Caco-2 (cell line): Measurements from ENCODE around the gene SLC38A10. TPM values are rescaled to one million over a fixed set of nuclear protein-coding genes. Genes with fewer than 3 reads are reported as not detected.

Experiments
- BruUV-seq: library from RNA; stranded (reverse); fragments of 400-500 nt; replicated peaks from 2 replicates; lab custom pipeline; 2021; lab: Mats Ljungman, UMichigan
- CTCF ChIA-PET: fragments of 300-600 bp; sonication (Branson Sonifier 250); formaldehyde crosslinking; loops from one replicate; lab custom pipeline; 2022; ENCODE audit warnings: antibody characterized with exemption; lab: Charles Lee
- POLR2A ChIA-PET: fragments of 300-600 bp; sonication (Branson Sonifier 250); formaldehyde crosslinking; loops from one replicate; lab custom pipeline; 2022; ENCODE audit warnings: antibody characterized with exemption; lab: Charles Lee
- DNase-seq, 2 experiments: peaks; one replicate each; pipeline versions ENCODE4 v3.0.0 to v3.0.0-alpha.2; 2020 to 2022
- H3K27me3 ChIP-seq: replicated peaks from 2 replicates; pipeline ENCODE4 v1.6.0; 2011; ENCODE audit warnings: low read length; ENCODE audit not compliant: control insufficient read depth, insufficient read depth
- H3K36me3 ChIP-seq: 2 replicates; pipeline ENCODE4 v1.5.1; 2011; ENCODE audit warnings: low read length; ENCODE audit not compliant: control insufficient read depth, insufficient read depth
- H3K4me1 ChIP-seq: fragments of 250-450 bp; sonication (Bioruptor Pico); 2 replicates; pipeline ENCODE4 v1.5.1; 2020; ENCODE audit warnings: mild to moderate bottlenecking
- H3K4me3 ChIP-seq: 2 replicates; pipeline ENCODE4 v1.5.1; 2011; ENCODE audit warnings: low read depth, mild to moderate bottlenecking, control low read depth, low read length
- H3K9me3 ChIP-seq: fragments of 250-450 bp; sonication (Bioruptor Pico); 2 replicates; pipeline ENCODE4 v1.5.1; 2020; ENCODE audit warnings: mild to moderate bottlenecking, moderate library complexity
- H3K27ac Mint-ChIP-seq: one replicate; pipeline ENCODE4 v1.8.0; 2022; ENCODE audit warnings: mixed read lengths; ENCODE audit not compliant: unreplicated experiment
- H3K27me3 Mint-ChIP-seq: one replicate; pipeline ENCODE4 v1.8.0; 2022; ENCODE audit warnings: mixed read lengths; ENCODE audit not compliant: insufficient read depth, unreplicated experiment
- H3K36me3 Mint-ChIP-seq: one replicate; pipeline ENCODE4 v1.8.0; 2022; ENCODE audit warnings: mild to moderate bottlenecking, mixed read lengths; ENCODE audit not compliant: insufficient read depth, unreplicated experiment
- H3K4me1 Mint-ChIP-seq: one replicate; pipeline ENCODE4 v1.8.0; 2022; ENCODE audit warnings: low read depth, mixed read lengths; ENCODE audit not compliant: unreplicated experiment
- H3K4me3 Mint-ChIP-seq: one replicate; pipeline ENCODE4 v1.8.0; 2022; ENCODE audit warnings: mild to moderate bottlenecking, moderate library complexity, mixed read lengths; ENCODE audit not compliant: unreplicated experiment
- H3K9me3 Mint-ChIP-seq: one replicate; pipeline ENCODE4 v1.8.0; 2022; ENCODE audit warnings: mixed read lengths; ENCODE audit not compliant: unreplicated experiment
- intact Hi-C: fragments of 100-400 bp; cut with micrococcal nuclease; formaldehyde crosslinking; loops from one replicate; pipeline ENCODE4 v1.10.0; 2022; ENCODE audit not compliant: unreplicated experiment
- total RNA-seq: library from RNA; stranded (reverse); gene quantifications from 2 replicates; pipeline ENCODE4 v1.2.3, GENCODE V29; 2022
- TF ChIP-seq, protein P1 (sequence below), 2 experiments: fragments of 200-600 bp in 1 of 2; IDR thresholded peaks; 1 replicate in 1 of 2; 2 replicates in 1 of 2; pipeline versions ENCODE4 v1.5.1 to v1.8.0; 2011 to 2022; ENCODE audit warnings: antibody characterized with exemption in 1 of 2, control low read depth in 1 of 2, inconsistent platforms in 1 of 2, low read depth in 1 of 2, low read length in 1 of 2, mild to moderate bottlenecking in 1 of 2, moderate library complexity in 1 of 2; ENCODE audit not compliant: insufficient read depth in 1 of 2, severe bottlenecking in 1 of 2, unreplicated experiment in 1 of 2

The SLC38A10 gene
- total RNA-seq, 1 experiment from 2014 or later: 137 TPM

DNA sequence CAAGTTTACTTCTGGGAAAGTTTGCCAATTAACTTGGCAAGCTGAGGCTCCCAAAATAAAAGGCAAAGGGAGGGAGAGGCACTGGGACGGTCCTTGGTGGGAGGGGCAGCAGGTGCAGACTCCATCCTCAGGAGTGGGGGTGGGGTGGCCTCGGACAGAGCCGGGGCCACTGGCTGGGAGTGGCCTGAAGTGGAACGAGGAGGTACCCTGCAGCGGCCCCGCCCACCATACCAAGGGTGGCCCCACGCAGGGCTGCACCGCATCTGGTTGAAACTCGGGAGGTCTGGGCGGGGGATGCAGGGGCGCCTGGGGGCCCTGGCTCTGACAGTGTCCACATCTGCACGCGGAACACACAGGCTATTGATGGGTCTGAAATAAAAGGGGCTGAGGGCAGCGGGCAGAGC is 42.4 kb upstream of the SLC38A10 start:
- TF ChIP-seq, protein P1, sequence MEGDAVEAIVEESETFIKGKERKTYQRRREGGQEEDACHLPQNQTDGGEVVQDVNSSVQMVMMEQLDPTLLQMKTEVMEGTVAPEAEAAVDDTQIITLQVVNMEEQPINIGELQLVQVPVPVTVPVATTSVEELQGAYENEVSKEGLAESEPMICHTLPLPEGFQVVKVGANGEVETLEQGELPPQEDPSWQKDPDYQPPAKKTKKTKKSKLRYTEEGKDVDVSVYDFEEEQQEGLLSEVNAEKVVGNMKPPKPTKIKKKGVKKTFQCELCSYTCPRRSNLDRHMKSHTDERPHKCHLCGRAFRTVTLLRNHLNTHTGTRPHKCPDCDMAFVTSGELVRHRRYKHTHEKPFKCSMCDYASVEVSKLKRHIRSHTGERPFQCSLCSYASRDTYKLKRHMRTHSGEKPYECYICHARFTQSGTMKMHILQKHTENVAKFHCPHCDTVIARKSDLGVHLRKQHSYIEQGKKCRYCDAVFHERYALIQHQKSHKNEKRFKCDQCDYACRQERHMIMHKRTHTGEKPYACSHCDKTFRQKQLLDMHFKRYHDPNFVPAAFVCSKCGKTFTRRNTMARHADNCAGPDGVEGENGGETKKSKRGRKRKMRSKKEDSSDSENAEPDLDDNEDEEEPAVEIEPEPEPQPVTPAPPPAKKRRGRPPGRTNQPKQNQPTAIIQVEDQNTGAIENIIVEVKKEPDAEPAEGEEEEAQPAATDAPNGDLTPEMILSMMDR (IDR thresholded peaks at IDR 0.05; ENCODE audit: insufficient read depth in 1 of 2, low read depth in 1 of 2, low read length in 1 of 2, severe bottlenecking in 1 of 2, unreplicated experiment in 1 of 2): no peak
- Histone ChIP-seq H3K9me3 (no peaks in the 10 kb centered on the region), H3K36me3 (no peaks in the 10 kb centered on the region), H3K4me3 (no peak overlapping the region), H3K4me1 (peaks cover 67% of the 10 kb centered on the region), H3K27me3 (no peaks in the 10 kb centered on the region)
- ChIA-PET POLR2A (no interaction called here), CTCF (interaction anchor here (0.6 kb wide), 1 partner anchor 42 kb away, joined by 3 read pairs; the partner anchor contains the start of gene SLC38A10)
- no peaks in the 10 kb centered on the region for H3K27me3 Mint-ChIP-seq
- no TSS peak for BruUV-seq
- no peak overlapping the region for H3K4me3 Mint-ChIP-seq
- no peak overlapping the region for H3K27ac Mint-ChIP-seq
- intact Hi-C loops: no loop called here
- H3K36me3 Mint-ChIP-seq: peaks cover 25% of the 10 kb centered on the region
- no peaks in the 10 kb centered on the region for H3K9me3 Mint-ChIP-seq
- DNase-seq: no peak
- H3K4me1 Mint-ChIP-seq: peaks cover 25% of the 10 kb centered on the region

DNA sequence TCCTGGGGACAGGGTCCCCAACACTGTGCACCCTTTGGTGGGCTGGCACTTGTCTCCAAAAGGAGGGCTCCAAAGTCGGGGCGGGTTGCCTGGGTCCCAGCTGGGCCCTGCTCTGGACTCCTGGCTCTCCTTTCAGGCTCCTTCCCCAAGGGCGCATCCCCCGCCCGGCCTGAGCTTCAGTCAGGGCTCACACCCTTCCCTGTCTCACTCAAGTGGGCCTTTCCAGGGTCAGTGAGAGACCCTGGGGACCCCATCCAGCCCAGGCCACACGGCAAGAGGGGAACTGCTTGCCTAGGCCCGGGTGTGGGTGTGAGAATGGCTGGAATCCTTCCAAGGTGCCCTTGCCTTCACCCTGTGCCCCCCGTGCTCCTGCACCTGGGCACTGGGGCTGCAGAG is 41.8 kb upstream of the SLC38A10 start:
- TF ChIP-seq, protein P1 (IDR thresholded peaks at IDR 0.05; ENCODE audit: insufficient read depth in 1 of 2, low read depth in 1 of 2, low read length in 1 of 2, severe bottlenecking in 1 of 2, unreplicated experiment in 1 of 2): no peak
- Histone ChIP-seq H3K36me3 (no peaks in the 10 kb centered on the region), H3K4me3 (no peak overlapping the region), H3K4me1 (peaks cover 72% of the 10 kb centered on the region), H3K27me3 (no peaks in the 10 kb centered on the region), H3K9me3 (no peaks in the 10 kb centered on the region)
- intact Hi-C loops: no loop called here
- Mint-ChIP-seq H3K4me1 (peaks cover 27% of the 10 kb centered on the region), H3K4me3 (no peak overlapping the region), H3K36me3 (peaks cover 19% of the 10 kb centered on the region), H3K9me3 (no peaks in the 10 kb centered on the region), H3K27me3 (no peaks in the 10 kb centered on the region), H3K27ac (no peak overlapping the region)
- ChIA-PET CTCF (no interaction called here), POLR2A (no interaction called here)
- BruUV-seq: no TSS peak
- no peak for DNase-seq

DNA sequence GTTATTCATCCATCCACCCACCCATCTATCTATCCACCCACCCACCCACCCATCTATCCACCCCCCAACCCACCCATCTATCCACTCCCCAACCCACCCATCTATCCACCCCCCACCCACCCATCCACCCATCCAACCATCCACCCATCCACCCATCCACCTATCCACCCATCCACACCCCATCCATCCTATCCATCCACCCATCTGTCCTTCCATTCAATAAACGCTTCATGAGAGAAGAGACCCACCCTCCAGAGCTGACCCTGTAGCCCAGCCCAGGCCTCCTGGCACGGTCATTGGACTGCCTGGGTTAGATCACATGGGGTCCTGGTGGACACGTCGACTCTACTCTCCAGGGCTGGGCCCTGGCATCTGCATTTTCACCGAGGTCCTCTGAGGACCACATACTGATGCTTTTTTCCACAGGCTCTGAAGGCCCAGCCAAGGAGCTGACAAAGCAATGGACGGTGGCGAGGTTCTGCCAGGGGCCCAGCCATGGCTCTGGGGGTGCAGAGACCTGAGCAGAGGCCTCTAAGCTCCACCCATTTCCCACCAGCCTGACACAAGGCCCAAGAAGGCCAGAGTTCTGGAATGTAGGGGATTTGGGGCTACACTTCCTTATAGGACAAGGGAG is 41.3 kb upstream of the SLC38A10 start:
- Mint-ChIP-seq H3K9me3 (no peaks in the 10 kb centered on the region), H3K27me3 (no peaks in the 10 kb centered on the region), H3K4me3 (no peak overlapping the region), H3K36me3 (peaks cover 19% of the 10 kb centered on the region), H3K4me1 (peaks cover 27% of the 10 kb centered on the region), H3K27ac (no peak overlapping the region)
- Histone ChIP-seq H3K4me3 (no peak overlapping the region), H3K36me3 (no peaks in the 10 kb centered on the region), H3K27me3 (no peaks in the 10 kb centered on the region), H3K4me1 (peaks cover 77% of the 10 kb centered on the region), H3K9me3 (no peaks in the 10 kb centered on the region)
- no peak for DNase-seq
- TF ChIP-seq, protein P1 (IDR thresholded peaks at IDR 0.05; ENCODE audit: insufficient read depth in 1 of 2, low read depth in 1 of 2, low read length in 1 of 2, severe bottlenecking in 1 of 2, unreplicated experiment in 1 of 2): no peak
- ChIA-PET CTCF (no interaction called here), POLR2A (no interaction called here)
- intact Hi-C loops: no loop called here
- BruUV-seq: no TSS peak
